KOPT-K1 (cell line): ENCODE measurements around the gene PNMA8C.
"Not testable (repeated sequence)": the region's sequence is repeated elsewhere in the genome, so short reads cannot be mapped to it uniquely, and the experiment has no call there.

Experiments
- H3K27ac ChIP-seq: fragments of 200-600 bp; sonication (generic); 2 replicates; pipeline ENCODE4 v1.5.1; 2016; ENCODE audit warnings: antibody characterized with exemption, mild to moderate bottlenecking, low read depth, low read length; ENCODE audit not compliant: poor library complexity, severe bottlenecking
- H3K36me3 ChIP-seq: fragments of 200-600 bp; sonication (generic); 2 replicates; pipeline ENCODE4 v1.5.1; 2017; ENCODE audit warnings: antibody characterized with exemption, mild to moderate bottlenecking, low read length, moderate library complexity; ENCODE audit not compliant: insufficient read depth
- H3K9me3 ChIP-seq: fragments of 200-600 bp; sonication (generic); 2 replicates; pipeline ENCODE4 v1.5.1; 2017; ENCODE audit warnings: antibody characterized with exemption, low read length, mild to moderate bottlenecking; ENCODE audit not compliant: insufficient read depth, poor library complexity, severe bottlenecking

The PNMA8C gene

GRCh38 chr19:46378268-46378667 lies 50.5 kb downstream of the PNMA8C start:
- H3K36me3 ChIP-seq: peaks cover 91% of the 10 kb centered on the region
- H3K27ac ChIP-seq: no peak overlapping the region
- H3K9me3 ChIP-seq: no peaks in the 10 kb centered on the region

- Histone ChIP-seq H3K36me3 (peaks cover 87% of the 10 kb centered on the region), H3K9me3 (no peaks in the 10 kb centered on the region), H3K27ac (no peak overlapping the region)
Observed at GRCh38 chr19:46376241-46377153, 52.2 kb downstream of the PNMA8C start.

GRCh38 chr19:46375476-46376067 lies 53.2 kb downstream of the PNMA8C start:
- not testable (repeated sequence) for H3K9me3 ChIP-seq, H3K27ac ChIP-seq
- peaks cover 80% of the 10 kb centered on the region for H3K36me3 ChIP-seq
